Femur (tissue), 1 donor: Measurements from ENCODE around the gene SMCO3.
"Not testable (repeated sequence)": the region's sequence is repeated elsewhere in the genome, so short reads cannot be mapped to it uniquely, and the experiment has no call there.

ENCODE experiments used
- DNase-seq: peaks from one replicate; pipeline ENCODE4 v3.0.0-alpha.2; 2017

The SMCO3 gene

GRCh38 chr12:14774074-14774905 is 39.7 kb downstream of the SMCO3 start:
- DNase-seq, result peak; percentile 97

- DNase-seq, result no peak
These were observed 40.3 kb downstream of the SMCO3 start for GRCh38 chr12:14773685-14774073.

GRCh38 chr12:14772946-14773345 is 41.0 kb downstream of the SMCO3 start:
- no peak for DNase-seq

DNA sequence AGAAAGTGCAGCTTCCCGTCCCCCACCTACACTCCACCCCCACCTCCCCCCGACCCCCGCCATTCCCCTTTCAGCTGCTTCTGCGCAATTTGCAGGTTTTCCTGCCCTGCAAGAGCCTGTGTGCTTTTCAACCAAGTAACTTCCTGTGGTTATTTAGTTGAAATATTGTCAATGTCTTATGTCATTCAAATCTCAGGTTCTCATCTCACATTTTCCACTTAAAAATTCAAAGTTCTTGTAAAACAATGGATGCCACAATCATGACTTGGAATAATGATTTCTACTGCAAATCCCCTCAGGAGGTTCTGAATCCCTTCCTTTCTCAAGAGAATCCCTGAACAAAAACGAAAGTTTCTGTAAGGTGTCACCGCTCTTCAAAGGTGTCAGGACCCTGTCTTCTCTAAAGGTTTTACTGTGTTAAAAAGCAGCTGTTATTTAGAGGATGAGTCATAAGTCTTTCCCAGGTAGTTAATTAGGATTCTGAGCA is 42.3 kb downstream of the SMCO3 start:
- no peak for DNase-seq

DNA sequence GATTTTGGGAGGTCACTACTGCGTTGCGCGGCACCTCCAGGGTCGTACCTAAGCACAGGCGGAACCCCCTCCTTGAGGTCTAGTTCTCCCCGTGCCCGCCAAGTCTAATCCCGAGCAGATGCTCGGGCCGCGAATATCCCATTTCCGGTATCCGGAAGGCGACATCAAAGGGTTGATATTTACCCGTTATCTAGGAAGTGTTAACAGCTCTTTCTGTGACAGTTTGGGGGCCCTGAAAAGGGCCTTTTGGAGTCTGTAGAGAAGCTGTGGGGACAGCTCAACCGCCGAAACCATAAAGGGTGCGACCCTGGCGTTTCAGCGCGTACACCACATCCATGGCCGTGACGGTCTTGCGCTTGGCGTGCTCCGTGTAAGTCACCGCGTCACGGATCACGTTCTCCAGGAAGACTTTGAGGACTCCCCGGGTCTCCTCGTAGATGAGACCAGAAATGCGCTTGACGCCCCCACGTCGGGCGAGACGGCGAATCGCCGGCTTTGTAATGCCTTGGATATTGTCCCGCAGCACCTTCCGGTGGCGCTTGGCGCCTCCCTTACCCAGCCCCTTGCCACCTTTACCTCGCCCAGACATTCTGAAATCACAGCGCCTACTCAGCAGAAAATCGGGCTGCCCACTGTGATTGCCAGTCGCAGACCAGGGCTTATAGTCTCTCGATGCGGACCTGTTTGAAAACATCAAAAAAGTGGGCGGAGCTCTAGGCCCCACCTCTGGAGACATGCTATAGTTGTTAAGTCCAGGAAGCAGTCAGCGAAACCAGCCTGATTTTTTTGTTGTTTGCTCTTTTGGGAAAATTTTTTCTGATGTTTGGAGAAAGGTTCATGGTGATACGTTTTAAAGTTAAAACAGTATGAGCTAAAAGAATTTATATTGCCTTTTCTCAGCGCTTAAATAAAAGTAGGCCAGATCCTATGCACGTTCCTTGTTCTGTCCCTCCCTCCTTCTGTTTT is 43.2 kb downstream of the SMCO3 start:
- DNase-seq, result peak; percentile 96

DNA sequence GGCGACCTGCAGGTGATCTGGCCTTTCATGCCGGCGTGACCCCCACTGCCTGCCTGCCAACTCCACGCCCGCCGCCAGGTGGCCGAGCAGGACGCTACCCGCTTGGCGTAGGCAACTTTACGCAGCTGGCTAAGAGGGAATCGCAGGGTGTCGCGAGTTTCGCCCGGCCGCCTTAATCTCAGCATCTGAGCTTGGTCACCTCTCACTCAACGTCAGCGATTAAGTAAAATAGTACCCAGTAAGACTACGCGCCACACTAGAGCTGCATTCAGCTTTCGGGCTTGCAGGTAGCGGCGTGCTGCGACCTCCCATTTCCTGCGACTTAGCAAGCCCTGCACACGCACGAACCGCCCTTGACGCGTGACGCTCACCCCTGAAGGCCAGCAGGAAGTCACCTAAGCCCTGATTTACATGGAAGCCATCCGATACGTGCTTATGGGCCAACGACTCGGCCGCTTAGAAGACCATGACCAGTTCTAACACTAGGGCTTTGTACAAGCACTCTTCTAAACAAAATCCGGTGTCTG is 44.0 kb downstream of the SMCO3 start:
- DNase-seq, result peak; percentile 87

DNA sequence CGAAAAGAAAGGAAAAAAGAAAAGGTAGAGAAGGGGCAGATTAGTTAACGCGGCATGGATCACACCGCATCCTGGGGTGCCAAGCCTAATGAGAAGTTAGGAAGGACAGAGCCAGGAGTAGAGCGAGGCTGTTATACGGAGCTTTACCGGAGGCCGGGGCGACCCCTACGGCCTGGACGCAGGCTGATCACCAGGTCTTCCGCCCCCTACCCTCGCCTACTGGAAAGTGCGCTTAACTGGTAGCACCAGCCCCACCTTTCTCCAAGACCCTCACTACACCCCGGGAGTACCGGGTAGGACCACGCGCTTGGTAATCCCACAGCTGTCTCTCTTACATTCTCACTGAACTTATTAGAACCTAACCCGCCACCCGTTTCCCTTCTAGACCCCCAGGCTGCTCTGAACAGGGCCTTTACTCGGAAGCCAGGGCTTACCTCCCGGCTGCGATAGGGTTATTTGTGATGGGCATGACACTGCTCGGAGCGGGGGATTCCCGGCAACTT is 44.5 kb downstream of the SMCO3 start:
- DNase-seq, result peak; percentile 64

GRCh38 chr12:14768823-14769405 is 45.1 kb downstream of the SMCO3 start:
- DNase-seq, result peak; percentile 29

DNA sequence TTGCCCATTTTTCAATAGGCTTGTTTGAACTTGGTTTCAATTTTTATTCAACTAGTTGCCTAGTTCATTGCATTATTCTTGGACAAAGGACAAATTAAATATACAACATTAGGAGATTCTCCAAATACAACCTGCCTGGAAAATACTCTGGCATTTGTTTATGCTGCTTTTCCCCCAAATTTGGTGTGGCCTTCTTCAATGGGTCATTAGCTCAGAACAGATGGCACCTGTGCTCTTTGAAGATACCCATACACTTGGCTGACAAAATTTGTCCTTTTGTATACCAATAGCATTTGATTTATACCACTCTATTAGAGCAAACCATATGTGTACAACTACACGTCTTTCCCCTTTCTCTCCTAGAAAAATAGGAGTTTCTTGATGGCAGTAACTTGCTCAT is 46.4 kb downstream of the SMCO3 start:
- DNase-seq, result no peak

GRCh38 chr12:14766649-14767215 is 47.2 kb downstream of the SMCO3 start:
- no peak for DNase-seq

GRCh38 chr12:14766020-14766419 is 48.0 kb downstream of the SMCO3 start:
- not testable (repeated sequence) for DNase-seq

GRCh38 chr12:14765398-14765797 is 48.6 kb downstream of the SMCO3 start:
- no peak for DNase-seq

GRCh38 chr12:14759711-14760280 is 54.2 kb downstream of the SMCO3 start:
- not testable (repeated sequence) for DNase-seq

GRCh38 chr12:14756334-14757143 is 57.4 kb downstream of the SMCO3 start:
- DNase-seq, result no peak
